ENCODE results near the gene THRA. TPM values are rescaled to one million over a fixed set of nuclear protein-coding genes. Genes with fewer than 3 reads are reported as not detected.

Gene THRA
- total and polyA plus RNA-seq, 2 donors (not counting 3 experiments of a cell fraction or from before 2014, with no cell fraction given): 17.4 to 29.6 TPM

DNA sequence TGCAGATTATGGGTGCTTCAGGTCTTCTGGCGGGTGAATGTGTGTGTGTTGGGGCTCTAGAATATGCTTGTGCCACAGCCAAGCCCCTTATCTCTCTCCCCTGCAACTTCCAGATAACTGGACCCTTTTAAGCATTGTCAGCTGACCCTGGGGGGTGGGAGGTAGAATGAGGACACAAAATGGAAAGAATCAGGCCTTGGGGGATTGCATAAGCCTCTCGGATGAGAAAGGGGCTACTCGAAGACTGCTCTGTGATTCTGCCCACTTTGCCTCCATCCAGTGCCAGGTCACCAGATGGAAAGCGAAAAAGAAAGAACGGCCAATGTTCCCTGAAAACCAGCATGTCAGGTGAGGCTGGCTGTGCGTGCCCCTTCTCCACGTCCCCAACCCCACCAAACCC, 13.8 kb downstream of the THRA start:
- intact Hi-C loops (cut with micrococcal nuclease): no loop called here
- POLR2A ChIA-PET: no interaction called here

More for the DNA sequence above, 13.8 kb downstream of the THRA start:
- dilution Hi-C loops (cut with MboI; ENCODE audit: extremely low pct_ligation_motif_present, low sequenced_read_pairs): no loop called here
- Histone ChIP-seq H3K9ac (replicated peaks; ENCODE audit: extremely low read depth, insufficient read depth, low read length) (no peak overlapping the region), H3K36me3 (ENCODE audit: control insufficient read depth in 2 of 2, extremely low read depth in 1 of 2, insufficient read depth in 2 of 2, low read length in 2 of 2) (peaks cover 0 to 10% of the 10 kb centered on the region in 2 experiments), H3K27ac (ENCODE audit: insufficient read depth, low read depth, low read length) (no peak overlapping the region), H3K27me3 (ENCODE audit: control insufficient read depth in 2 of 2, insufficient read depth in 2 of 2, low read length in 2 of 2) (no peaks in the 10 kb centered on the region), H4K20me1 (replicated peaks; ENCODE audit: control insufficient read depth, extremely low read depth, insufficient read depth, low read length) (no peaks in the 10 kb centered on the region), H3K9me3 (replicated peaks; ENCODE audit: control insufficient read depth, insufficient read depth, low read length) (no peaks in the 10 kb centered on the region), H3K4me2 (ENCODE audit: insufficient read depth, low read length) (no peak overlapping the region), H3K9me1 (replicated peaks; ENCODE audit: control insufficient read depth, extremely low read depth, insufficient read depth, low read length) (no peaks in the 10 kb centered on the region), H3K4me1 (ENCODE audit: control insufficient read depth, extremely low read depth, insufficient read depth, low read length) (peaks cover 11% of the 10 kb centered on the region), H2AFZ (ENCODE audit: low read depth, low read length) (no peak overlapping the region), H3K79me2 (ENCODE audit: control insufficient read depth, insufficient read depth, low read length) (no peaks in the 10 kb centered on the region), H3K4me3 (replicated peaks in 1 of 3; ENCODE audit: insufficient read depth in 1 of 3, low read depth in 1 of 3, low read length in 3 of 3) (no peak overlapping the region)
- TF ChIP-seq, protein P1, sequence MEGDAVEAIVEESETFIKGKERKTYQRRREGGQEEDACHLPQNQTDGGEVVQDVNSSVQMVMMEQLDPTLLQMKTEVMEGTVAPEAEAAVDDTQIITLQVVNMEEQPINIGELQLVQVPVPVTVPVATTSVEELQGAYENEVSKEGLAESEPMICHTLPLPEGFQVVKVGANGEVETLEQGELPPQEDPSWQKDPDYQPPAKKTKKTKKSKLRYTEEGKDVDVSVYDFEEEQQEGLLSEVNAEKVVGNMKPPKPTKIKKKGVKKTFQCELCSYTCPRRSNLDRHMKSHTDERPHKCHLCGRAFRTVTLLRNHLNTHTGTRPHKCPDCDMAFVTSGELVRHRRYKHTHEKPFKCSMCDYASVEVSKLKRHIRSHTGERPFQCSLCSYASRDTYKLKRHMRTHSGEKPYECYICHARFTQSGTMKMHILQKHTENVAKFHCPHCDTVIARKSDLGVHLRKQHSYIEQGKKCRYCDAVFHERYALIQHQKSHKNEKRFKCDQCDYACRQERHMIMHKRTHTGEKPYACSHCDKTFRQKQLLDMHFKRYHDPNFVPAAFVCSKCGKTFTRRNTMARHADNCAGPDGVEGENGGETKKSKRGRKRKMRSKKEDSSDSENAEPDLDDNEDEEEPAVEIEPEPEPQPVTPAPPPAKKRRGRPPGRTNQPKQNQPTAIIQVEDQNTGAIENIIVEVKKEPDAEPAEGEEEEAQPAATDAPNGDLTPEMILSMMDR (IDR thresholded peaks at IDR 0.05; ENCODE audit: extremely low read depth in 1 of 2, insufficient read depth in 1 of 2, low read depth in 1 of 2, low read length in 2 of 2): no peak
- no peak for TF ChIP-seq POLR2AphosphoS5 (IDR thresholded peaks at IDR 0.05; ENCODE audit: insufficient read depth, low read depth, low read length)
- no peak for TF ChIP-seq FOS (IDR thresholded peaks at IDR 0.05; ENCODE audit: borderline replicate concordance, insufficient read depth, low read length)
- TF ChIP-seq GATA2 (IDR thresholded peaks at IDR 0.05; ENCODE audit: insufficient read depth, insufficient read length, low read depth, low read length): no peak
- no peak for TF ChIP-seq MYC (IDR thresholded peaks at IDR 0.05; ENCODE audit: low read depth, low read length)
- TF ChIP-seq POLR2A (IDR thresholded peaks at IDR 0.05; ENCODE audit: low read depth, low read length): no peak
- no peak for TF ChIP-seq EZH2 (IDR thresholded peaks at IDR 0.05; ENCODE audit: borderline replicate concordance, low read depth, low read length, severe bottlenecking)
- no peak for TF ChIP-seq JUN (IDR thresholded peaks at IDR 0.05; ENCODE audit: borderline replicate concordance, insufficient read depth, insufficient read length, low read depth)
- TF ChIP-seq, protein P2, sequence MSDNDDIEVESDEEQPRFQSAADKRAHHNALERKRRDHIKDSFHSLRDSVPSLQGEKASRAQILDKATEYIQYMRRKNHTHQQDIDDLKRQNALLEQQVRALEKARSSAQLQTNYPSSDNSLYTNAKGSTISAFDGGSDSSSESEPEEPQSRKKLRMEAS (IDR thresholded peaks at IDR 0.05; ENCODE audit: insufficient read depth, insufficient read length): no peak
- CTCF ChIA-PET: interaction anchor here (1.5 to 6.8 kb wide), 10 partner anchors 9 to 66 kb away, joined by 4 to 62 read pairs (median 22); partner anchors contain the start of genes CSF3, MED24 and NR1D1
- FAIRE-seq (no peak), DNase-seq (ENCODE audit: low read depth, low spot score) (no peak)
- BruUV-seq (replicated peaks): no TSS peak

Data from endothelial cell of umbilical vein (primary cell).